Right atrium auricular region (tissue), 2 donors: ENCODE results near the gene ARGLU1. TPM values are rescaled to one million over a fixed set of nuclear protein-coding genes. Genes with fewer than 3 reads are reported as not detected.

ENCODE experiments used
- DNase-seq: peaks from one replicate; pipeline ENCODE4 v3.0.0-alpha.2; 2019; ENCODE audit warnings: low spot score
- H3K27ac ChIP-seq, 2 donors: fragments of 200-600 bp; sonication (generic); 1 replicate in 1 of 2; 2 replicates in 1 of 2; pipeline ENCODE4 v1.5.1; 2016 to 2019
- H3K27me3 ChIP-seq, 2 donors: fragments of 200-600 bp; sonication (generic); one replicate each; pipeline versions ENCODE4 v1.5.1 to v1.6.0; 2017 to 2019
- H3K36me3 ChIP-seq: fragments of 200-600 bp; sonication (generic); one replicate; pipeline ENCODE4 v1.5.1; 2016
- H3K4me1 ChIP-seq, 2 donors: fragments of 200-600 bp; sonication (generic); one replicate each; pipeline versions ENCODE4 v1.5.1 to v1.6.0; 2017 to 2019
- H3K4me3 ChIP-seq, 2 donors: fragments of 200-600 bp; sonication (generic); 1 replicate in 1 of 2; 2 replicates in 1 of 2; pipeline ENCODE4 v1.5.1; 2017 to 2019; ENCODE audit warnings: mild to moderate bottlenecking in 1 of 2, moderate library complexity in 1 of 2
- H3K9me3 ChIP-seq, 2 donors: fragments of 200-600 bp; sonication (generic); one replicate each; pipeline ENCODE4 v1.5.1; 2019
- total RNA-seq, 2 donors: library from RNA; depleted of rRNA; stranded (reverse); fragments of >200 nt; gene quantifications; one replicate each; pipeline ENCODE4 v1.1.0, GENCODE V29; 2016
- TF ChIP-seq, protein P1 (sequence below), 2 donors: fragments of 200-600 bp; sonication (generic); IDR thresholded peaks; one replicate each; pipeline ENCODE4 v1.5.1; 2019; ENCODE audit warnings: antibody characterized with exemption in 2 of 2

Gene ARGLU1
- 10 to 100 TPM; 26.1 to 39.9 TPM for total RNA-seq

- peak within 1 kb of the TSS; percentile 78 to 85 for H3K4me3 ChIP-seq
- TF ChIP-seq, protein P1, sequence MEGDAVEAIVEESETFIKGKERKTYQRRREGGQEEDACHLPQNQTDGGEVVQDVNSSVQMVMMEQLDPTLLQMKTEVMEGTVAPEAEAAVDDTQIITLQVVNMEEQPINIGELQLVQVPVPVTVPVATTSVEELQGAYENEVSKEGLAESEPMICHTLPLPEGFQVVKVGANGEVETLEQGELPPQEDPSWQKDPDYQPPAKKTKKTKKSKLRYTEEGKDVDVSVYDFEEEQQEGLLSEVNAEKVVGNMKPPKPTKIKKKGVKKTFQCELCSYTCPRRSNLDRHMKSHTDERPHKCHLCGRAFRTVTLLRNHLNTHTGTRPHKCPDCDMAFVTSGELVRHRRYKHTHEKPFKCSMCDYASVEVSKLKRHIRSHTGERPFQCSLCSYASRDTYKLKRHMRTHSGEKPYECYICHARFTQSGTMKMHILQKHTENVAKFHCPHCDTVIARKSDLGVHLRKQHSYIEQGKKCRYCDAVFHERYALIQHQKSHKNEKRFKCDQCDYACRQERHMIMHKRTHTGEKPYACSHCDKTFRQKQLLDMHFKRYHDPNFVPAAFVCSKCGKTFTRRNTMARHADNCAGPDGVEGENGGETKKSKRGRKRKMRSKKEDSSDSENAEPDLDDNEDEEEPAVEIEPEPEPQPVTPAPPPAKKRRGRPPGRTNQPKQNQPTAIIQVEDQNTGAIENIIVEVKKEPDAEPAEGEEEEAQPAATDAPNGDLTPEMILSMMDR (IDR thresholded peaks at IDR 0.05): no peak
- DNase-seq: peak; percentile 92
- peaks cover 0 to 45% of the 10 kb centered on the region in 2 donors for H3K4me1 ChIP-seq
- peak within 1 kb of the TSS; percentile 96 to 99 for H3K27ac ChIP-seq
- H3K27me3 ChIP-seq: no peaks in the 10 kb centered on the region
- no peaks in the 10 kb centered on the region for H3K9me3 ChIP-seq
- no peaks in the 10 kb centered on the region for H3K36me3 ChIP-seq
Measured at GRCh38 chr13:106567474-106568298, at the start of gene ARGLU1. Gene ARGLU1 (minus strand): TSS chr13:106568137. CDS start chr13:106567919, 218 bp downstream.

DNA sequence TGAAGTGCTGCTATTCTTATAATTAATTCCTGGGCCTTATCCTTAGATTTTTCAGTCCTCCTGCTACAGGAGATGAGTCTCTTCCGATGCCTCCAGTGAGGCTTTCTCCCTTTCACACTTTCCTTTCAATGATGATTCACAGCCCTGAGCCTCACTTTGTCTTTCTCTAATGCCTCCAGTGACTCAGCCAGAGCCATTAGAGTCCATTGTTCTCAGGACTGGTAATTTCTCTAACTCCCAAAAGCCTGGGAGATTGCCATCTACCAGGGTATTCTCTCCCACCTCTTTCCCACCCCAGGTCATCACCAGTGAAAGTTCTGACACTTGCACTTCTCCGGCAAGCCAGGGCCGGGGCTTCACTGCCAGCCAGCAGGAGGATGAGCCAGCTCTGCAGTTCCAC is 49.6 kb upstream of the ARGLU1 start:
- Histone ChIP-seq H3K27me3 (no peaks in the 10 kb centered on the region), H3K4me1 (peaks cover 0 to 5% of the 10 kb centered on the region in 2 donors), H3K9me3 (no peaks in the 10 kb centered on the region), H3K4me3 (no peak overlapping the region), H3K36me3 (no peaks in the 10 kb centered on the region), H3K27ac (no peak overlapping the region)
- no peak for DNase-seq
- TF ChIP-seq, protein P1 (IDR thresholded peaks at IDR 0.05): no peak

GRCh38 chr13:106616729-106617128 is 48.8 kb upstream of the ARGLU1 start:
- Histone ChIP-seq H3K4me3 (no peak overlapping the region), H3K36me3 (no peaks in the 10 kb centered on the region), H3K27me3 (no peaks in the 10 kb centered on the region), H3K27ac (no peak overlapping the region), H3K9me3 (no peaks in the 10 kb centered on the region), H3K4me1 (peaks cover 0 to 5% of the 10 kb centered on the region in 2 donors)
- DNase-seq: no peak
- TF ChIP-seq, protein P1 (IDR thresholded peaks at IDR 0.05): no peak

GRCh38 chr13:106614874-106615273 is 46.9 kb upstream of the ARGLU1 start:
- TF ChIP-seq, protein P1 (IDR thresholded peaks at IDR 0.05): no peak
- Histone ChIP-seq H3K27me3 (no peaks in the 10 kb centered on the region), H3K9me3 (no peaks in the 10 kb centered on the region), H3K36me3 (no peaks in the 10 kb centered on the region), H3K27ac (no peak overlapping the region), H3K4me3 (no peak overlapping the region), H3K4me1 (peaks cover 0 to 4% of the 10 kb centered on the region in 2 donors)
- no peak for DNase-seq

DNA sequence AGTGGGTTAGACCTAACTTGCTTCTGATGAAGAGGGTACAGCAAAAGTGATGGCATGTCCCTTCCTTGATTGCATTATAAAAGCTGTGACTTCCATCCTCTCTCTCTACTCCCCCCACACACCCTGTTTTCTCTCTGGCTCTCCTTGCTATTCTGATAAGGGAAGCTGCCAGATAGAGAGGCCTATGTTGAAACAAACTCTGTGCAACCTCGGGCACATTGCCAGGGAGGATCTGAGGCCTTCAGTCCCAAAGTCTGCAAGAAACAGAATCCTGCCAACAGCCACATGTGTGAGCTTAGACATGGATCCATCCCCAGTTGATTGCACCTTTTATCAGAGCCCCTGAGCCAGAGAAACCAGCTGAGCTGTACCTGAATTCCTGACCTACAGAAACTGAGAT is 44.8 kb upstream of the ARGLU1 start:
- Histone ChIP-seq H3K36me3 (no peaks in the 10 kb centered on the region), H3K27ac (no peak overlapping the region), H3K27me3 (no peaks in the 10 kb centered on the region), H3K4me1 (no peaks in the 10 kb centered on the region), H3K4me3 (no peak overlapping the region), H3K9me3 (no peaks in the 10 kb centered on the region)
- TF ChIP-seq, protein P1 (IDR thresholded peaks at IDR 0.05): no peak
- peak; percentile 92 for DNase-seq
